GM19035 (cell line): ENCODE data around the gene DISC1.

Source experiments
- ATAC-seq: cut with Tn5 transposase; IDR thresholded peaks from one replicate; pipeline ENCODE4 v1.9.1; 2021; ENCODE audit not compliant: unreplicated experiment

Gene DISC1

DNA sequence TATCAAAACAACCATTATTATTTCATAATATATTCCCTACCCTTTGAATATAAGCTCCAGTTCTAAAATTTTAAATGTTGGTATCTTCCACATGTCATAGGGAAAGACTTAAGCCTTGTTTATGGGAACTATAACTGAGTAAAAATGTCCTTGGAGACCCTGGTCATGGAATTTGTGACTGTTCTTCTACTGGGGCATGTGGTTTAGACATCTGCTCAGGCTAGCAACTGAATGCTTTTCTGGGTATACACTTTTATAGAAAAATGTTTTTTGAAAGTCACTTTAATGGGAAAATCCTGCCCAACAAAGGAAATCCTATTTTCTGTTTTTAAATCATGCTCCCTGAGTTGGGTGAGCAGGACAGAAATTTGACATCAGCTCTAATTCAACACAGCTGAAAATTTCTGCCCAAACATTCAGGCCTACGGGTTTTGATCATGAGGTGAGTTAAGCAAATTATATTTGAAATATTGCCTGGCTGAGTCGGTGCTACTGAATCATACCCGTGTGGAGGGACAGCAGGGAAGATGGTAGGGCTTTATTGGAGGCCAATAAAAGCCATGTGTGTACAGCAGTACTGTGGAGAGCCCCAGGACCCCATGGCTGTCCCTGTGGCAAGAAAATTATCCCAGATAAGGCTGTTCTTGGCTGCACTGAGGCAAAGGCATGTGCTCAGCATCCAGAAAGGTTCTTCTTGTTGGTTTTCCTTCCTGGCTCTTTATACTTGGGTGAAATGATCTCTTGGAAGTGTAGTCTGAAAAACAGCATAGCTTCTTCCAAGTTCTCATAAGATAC lies 391.8 kb downstream of the DISC1 start:
- ATAC-seq, result no peak

DNA sequence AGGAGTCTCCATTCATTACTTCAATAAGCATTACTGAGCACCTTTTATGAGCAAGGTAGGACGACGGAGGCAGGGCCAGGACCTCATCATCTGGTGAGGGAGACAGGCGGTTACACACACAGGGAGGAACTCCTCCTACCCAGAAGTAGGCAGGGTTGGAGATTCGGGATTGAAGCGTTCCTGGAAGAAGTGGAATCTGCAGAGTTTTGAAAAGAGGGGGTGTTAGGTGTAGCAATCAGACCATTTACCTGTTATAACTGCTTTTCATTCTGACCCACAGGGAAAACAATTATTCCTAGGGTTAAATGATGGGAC lies 392.4 kb downstream of the DISC1 start:
- no peak for ATAC-seq

DNA sequence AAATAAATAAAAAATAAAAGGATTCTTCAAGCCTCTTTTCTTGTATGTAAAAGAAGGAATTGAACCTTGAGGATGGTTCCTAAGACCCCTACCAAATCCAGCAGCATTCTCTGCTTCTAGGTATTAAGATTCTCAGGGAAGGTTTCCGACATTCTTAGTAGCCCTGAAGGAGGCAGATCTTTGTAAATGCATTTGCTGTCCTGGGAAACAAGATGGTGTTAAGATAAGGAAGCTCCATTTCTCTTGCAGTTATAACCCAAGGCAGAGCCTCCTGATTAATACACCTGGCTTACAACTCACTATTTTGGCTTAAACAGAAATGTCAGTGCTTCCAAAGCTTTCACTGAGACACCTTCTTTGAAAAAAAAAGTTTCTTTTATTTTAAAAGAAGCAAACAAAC lies 393.8 kb downstream of the DISC1 start:
- ATAC-seq, result no peak

DNA sequence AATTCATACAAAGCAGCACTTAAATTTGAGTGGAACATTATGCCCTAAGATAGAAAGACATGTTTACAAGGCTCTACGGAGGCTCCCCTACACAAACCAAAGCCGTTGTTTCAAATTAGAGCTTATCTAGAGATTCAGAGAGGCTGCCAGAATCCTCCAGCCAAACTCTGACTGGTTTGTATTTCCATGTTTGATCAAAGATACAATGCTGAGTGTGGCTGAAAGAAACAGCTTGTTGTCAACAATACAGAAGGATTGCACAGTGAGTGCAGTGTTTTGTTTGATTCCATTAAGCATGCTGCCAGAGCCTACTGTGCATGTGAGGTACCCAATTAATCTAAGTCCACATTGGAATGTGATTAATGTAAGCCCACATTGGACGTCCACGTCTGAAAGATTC lies 402.7 kb downstream of the DISC1 start:
- ATAC-seq, result no peak

DNA sequence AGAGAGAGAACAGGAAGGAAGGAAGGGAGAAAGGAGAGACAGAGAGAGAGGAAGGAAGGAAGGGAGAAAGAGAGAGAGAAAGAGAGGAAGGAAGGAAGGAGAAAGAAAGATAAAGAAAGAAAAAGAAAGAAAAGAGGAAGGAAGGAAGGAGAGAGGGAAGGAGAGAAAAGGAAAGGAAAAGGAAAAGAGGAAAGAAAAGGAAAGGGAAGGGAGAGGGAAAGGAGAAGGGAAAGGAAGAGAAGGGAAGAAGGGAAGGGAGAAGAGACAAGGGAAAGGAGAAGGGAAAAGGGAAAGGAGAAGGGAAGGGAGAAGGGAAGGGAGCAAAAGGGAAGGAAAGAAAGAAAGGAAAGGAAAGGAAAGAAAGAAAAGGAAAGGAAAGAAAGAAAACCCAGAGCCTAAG lies 404.6 kb downstream of the DISC1 start:
- no peak for ATAC-seq

DNA sequence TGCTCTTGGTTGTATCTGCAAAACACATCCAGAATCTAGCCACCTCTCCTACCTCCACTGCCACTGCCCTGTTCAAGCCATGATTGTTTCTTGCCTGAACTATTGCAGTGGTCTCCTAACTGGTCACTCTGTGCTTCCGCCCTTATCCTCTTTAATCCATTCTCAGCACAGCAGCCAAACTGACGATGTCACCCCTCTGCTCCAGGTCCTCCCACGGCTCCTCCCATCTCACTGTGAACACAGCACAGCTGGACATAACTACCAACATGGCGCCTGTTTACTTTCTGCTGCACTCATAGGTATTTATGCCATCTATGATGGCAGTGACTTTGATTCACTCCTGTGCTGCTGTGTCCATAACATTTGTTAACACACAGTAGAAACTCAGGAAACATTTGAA lies 406.7 kb downstream of the DISC1 start:
- ATAC-seq, result no peak

DNA sequence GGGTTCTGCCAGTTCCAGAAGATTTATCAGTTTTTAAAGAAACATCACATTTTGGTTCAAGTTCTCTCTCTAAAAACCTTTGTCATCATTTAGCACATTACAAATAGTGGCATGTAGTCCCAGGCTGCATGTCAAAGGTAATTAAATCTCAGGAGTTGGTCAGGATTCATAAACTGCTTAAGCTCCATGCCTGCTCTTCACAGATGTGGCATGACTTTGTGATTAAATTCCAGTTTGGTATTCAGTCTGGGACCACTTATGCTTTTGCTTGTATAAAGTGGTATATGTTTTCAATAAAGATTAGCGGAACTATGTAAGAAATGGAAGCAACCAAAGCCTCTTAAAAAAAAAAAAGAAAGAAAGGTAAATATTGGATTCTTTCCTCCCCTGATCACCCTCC lies 408.0 kb downstream of the DISC1 start:
- no peak for ATAC-seq

DNA sequence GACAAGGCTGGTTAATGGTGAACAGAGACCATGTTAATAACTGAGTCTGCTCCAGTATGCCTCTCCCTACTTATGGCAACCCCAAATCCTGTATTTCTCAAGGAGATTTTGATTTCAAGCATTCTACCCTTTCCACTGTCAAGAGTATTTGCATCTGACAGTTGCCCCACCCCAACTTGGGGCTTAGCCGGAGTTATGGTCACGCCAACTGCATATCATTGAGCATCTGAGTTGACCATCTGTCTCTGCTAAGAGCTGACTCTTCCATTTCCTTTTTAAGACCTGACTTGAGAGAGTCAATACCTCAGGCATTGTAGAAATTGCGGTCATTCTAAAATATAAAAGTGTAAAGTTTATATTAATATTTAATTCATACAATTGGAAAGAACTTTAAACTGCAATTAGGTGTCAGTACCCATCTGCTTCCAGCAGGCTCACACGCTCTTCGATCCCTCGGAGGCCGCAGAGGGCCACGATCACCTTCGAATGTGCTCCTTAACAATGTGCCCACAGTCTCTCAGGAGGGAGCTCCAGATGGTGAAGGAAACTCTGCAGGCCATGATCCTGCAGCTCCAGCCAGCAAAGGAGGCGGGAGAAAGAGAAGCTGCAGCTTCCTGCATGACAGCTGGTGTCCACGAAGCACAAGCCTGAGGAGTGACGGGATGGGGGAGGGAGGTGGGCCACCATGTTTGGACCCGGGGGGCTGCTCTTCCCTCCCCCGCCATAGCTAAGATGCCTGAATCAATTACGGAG lies 409.8 kb downstream of the DISC1 start:
- ATAC-seq, result no peak

DNA sequence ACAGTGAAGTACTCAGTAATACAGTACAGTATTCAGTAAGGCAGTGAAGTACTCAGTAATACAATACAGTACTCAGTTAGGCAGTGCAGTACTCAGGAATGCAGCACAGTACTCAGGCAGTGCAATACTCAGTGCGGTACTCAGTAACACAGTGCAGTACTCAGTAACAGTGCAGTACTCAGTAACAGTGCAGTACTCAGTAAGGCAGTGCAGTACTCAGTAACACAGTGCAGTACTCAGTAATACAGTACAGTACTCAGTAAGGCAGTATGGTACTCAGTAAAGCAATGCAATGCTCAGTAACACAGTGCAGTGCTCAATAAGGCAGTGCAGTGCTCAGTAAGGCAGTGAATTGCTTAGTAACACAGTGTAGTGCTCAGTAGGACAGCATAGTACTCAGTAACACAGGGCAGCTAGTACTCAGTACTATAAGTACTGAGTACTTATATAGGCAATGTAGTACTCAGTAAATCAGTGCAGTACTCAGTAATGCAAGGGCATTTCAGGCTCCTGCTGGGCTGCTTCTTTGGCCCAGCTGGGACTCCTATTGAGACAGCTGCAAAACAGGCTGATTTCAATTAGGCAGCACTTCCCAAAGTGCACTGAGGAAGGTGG lies 411.3 kb downstream of the DISC1 start:
- ATAC-seq, result no peak

DNA sequence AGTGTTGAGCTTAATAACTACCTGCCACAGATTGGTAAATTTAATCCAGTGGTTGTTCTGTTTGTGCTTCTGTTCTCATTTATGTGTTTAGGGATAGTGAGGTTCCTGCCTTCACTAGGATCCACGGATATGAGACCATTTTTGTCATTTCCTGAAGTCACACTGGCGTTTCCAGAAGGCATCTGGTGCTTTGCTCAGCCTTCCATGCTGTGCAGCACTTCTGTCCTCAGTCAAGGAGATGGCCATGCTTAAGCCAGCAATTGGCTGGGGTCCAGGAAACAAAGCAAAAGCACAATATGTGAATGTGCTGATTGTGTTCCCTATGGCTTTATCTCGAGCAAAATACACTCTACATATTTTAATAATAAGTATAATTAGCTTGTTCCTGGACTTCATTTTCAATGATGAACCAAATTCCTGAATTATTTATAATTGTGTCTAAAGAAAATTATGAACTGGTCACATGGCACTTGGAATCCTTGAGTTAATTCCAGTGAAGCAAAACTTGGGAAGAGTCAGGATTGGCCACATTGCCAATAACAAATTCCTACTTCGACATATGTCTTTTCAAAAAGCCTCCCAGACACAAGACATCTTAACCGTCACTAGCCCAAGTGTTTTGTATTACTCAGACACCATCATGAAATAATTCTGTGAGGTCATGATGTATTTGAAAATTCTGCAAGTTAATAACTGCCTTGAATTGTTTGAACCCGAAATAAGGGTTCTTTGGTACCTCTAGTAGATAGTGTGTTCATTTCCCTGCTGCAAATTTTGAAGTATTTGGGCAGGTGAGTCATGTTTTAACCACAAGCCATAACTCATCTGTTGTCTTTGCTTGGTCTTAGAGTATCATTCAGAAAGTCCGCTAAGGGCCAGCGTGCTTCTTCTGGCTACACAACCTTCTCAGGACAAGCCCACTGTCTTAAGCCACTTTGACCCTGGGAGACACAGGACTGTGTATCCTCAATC lies 412.4 kb downstream of the DISC1 start:
- ATAC-seq, result no peak

DNA sequence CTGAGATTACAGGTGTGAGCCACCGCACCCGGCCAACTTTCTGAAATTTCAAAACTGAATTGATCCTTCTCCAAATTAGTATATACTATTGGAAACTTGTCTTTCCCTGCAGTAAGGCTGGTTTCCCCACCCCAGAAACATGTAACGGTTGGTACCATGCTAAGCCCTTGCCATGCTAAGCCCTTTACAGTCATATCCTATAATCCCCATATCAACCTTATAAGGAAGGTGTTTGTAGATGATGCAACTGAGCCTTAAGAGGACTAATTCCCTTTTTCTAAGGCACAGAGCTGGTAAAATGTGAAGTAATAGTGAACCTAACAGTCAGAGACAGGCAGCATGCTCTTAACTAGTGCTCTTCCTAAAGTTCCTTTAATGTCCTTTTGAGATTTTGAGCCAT lies 413.7 kb downstream of the DISC1 start:
- ATAC-seq, result no peak

DNA sequence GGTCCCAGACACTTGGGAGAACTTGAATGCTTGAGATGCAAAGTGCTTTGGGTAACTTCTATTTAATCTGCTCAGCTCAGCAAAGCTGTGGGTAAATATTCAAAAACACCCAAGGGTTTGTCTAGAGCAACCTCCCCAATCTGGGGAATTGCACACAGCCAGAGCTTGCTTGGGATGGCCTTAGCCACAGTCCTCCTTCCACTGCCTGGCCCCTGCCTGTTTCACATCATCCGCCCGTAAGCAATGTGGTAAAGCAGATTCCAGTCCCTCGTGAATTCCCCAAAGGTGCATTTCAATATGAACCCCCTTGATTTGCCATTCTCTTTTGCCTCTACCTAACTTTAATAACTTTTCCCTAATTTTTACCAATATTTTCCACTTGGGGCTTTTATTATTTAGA lies 418.1 kb downstream of the DISC1 start:
- ATAC-seq, result no peak

DNA sequence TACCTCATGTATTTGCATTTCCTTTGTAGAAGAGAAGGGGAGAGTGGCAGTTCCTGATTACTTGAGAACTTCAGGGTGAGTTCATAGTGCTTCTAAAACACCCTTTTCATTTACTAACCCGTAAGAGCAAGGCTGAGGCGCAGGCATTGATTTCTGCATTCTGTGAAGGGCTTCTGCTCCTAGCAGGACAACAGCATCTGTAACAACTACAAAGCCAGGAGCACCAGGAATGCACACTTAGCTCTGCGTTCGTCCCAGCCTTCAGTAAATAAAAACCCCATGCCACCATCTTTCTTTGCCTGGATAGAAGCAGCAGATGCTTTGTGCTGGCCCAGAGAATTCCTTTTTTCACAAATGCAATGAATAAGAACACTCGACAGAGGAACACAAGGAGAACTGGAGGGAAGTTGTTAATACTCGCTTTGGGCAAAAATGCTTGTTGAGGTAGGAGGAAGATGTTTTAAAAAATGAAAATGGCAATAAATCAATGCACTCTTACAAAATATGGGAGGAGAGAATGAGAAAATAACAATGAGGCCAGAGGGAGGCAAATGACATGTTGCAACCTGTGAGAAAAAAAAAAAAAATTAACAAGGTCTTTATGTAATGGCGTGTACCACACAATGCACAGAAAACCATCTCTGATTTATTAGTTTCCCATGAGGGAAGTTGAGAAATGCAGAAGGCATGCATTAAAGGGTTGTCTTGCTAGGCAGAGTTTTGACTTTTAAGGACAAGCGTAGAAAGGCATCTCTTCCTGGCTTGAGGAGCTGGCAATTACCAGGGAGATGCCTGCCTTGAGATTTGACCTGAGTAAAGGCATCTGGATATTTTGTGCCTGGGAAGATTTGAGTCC lies 418.8 kb downstream of the DISC1 start:
- ATAC-seq, result no peak

DNA sequence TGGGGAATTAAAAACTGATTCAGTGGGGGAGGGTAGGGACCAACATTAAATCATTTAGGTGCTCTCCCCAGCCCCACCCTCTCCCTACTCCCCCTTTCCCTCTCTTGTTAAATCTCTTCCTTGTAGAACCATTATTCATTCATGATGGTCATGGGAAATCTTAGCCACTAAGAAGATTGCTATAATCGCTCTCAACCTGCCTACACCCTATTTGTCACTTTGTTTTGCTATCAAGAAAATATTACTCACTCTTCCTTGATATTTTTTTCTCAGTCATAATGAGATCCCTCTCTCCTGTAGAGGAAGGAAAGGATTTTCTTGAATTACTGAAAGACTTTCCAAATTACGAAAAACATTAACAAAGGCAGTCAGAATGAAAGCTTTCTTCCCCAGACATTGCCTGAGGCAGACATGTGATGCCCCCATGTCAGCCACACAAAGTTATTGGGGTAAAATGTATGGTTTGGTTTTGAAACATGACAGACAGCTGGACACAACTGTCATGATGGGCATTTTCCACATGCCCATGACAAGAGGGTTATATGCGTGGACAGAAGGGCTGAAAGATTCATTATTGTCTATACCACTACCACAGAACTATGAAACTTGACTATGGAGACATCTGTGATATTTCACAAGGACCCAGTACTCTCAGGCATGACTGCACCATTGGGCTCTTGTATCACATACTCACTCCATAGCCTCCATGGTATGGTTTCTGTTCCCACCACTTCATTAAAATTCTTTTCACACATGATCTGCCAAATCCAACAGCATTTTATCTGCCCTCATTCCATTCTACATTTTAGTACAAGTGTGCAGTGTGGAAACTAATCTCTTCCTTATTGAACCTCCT lies 420.1 kb downstream of the DISC1 start:
- ATAC-seq, result no peak

DNA sequence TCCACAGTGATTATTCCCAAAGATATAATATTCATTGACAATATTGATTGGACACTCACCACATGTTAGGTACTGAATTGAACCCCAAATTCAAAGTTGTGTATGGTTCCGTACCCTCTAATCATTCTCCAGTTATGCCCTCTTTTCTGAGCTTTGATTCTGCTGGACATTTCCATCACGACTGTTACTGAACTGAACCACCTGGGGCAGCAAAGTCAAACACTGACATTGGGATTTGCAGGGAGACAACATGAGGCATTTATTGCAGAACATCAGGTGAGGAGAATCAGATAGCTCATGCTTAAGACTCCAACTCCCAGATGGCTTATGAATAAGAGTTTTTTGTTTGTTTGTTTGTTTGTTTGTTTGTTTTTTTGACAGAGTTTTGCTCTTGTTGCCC lies 420.9 kb downstream of the DISC1 start:
- ATAC-seq, result no peak

DNA sequence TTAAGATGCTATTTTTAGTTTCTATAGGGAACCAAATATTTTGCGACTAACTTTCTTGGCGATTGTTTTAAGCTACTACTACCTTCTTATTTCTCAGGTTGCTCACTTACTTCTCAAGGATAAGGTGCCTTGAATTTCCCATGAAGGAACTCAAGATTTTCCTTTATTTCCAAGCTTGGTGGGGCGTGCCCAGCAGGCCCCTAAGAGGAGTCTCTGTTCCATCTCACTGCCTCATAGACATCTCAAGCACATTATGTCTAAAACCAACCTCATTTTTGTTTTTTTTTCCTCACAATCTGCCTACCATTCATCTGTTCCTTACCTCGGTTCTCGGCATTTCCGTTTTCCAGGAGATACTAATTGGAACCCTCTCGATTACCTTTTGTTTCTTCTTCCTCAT lies 421.9 kb downstream of the DISC1 start:
- ATAC-seq, result no peak

DNA sequence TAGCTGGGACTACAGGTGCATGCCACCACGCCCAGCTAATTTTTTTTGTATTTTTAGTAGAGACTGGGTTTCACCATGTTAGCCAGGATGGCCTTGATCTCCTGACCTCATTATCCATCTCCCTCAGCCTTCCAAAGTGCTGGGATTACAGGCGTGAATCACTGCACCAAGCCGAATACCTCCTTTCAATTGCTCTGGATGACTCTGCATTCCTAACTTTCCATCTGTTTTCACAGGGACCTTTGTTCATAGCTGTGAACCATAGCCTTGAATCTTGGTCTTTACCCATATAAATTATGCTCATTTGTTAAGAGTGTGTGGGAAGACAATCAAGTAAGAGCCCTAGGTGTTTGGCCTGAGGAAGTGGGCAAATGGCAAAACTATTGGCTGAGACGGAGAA lies 422.7 kb downstream of the DISC1 start:
- ATAC-seq, result no peak

DNA sequence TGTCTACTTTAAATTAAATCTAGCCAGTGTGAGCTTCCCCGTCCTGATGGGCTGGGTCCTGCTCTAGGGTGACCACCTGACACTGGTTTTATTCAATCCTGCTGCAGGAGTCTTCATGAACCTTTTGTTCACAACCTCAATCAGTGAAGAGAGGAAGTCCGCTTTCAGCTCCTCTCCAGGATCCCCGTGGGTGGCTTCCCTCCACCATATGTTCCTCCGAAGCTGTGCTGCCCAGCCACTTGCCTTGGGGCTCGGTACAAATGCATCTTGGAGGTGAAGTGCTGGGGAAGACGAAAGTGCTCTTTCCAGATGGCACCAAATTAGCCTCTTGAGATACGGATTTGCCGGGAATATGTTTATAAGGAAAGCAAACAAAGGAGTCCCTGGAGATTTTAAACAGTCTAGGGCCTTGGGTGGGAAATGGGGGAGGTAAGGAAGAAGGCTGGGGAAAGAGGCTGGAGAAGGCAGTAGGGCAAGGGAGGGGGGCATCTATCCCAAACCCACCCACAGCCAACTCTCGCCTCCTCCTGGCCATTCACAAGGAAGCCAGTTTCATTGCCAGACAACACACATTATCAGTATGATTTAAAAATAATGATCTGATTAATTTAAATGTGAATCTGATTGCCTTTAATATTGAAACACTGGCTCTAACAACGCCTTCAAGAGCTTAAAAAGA lies 430.8 kb downstream of the DISC1 start:
- no peak for ATAC-seq

DNA sequence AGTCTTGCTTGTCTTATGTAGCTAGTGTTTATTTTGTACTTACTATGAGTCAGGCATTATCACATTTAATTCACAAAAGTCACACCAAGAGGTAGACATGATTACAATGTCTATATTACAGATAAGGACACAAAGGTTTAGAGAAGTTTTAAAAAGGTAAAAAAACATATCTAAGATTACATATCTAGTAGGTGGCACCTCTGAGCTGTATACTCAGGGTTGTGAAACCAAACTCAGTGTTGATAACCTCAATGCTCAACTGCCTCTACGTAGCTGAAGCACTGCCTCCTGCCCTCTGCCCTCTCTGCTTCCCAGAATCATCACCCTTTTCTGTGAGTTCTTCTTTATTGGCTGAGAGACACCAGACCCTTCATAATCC lies 431.3 kb downstream of the DISC1 start:
- no peak for ATAC-seq
